Gastroesophageal sphincter (tissue), 3 donors: ENCODE data around the gene CBFB.

Experiments used
- CTCF ChIP-seq, 4 experiments: fragments of 200-600 bp in 2 of 4; fragments of 450-650 bp in 2 of 4; sonication (generic) in 1 of 4; IDR thresholded peaks; one replicate each; pipeline ENCODE4 v1.5.1; 2017 to 2019; ENCODE audit warnings: antibody characterized with exemption in 4 of 4, mild to moderate bottlenecking in 2 of 4, moderate library complexity in 2 of 4
- EP300 ChIP-seq: sonication (generic); formaldehyde crosslinking; IDR thresholded peaks from one replicate; pipeline ENCODE4 v1.6.1; 2017; ENCODE audit warnings: antibody characterized with exemption, mild to moderate bottlenecking
- POLR2A ChIP-seq, 2 donors: fragments of 450-650 bp; IDR thresholded peaks; one replicate each; pipeline ENCODE4 v1.6.1; 2017; ENCODE audit warnings: antibody characterized with exemption in 2 of 2, mild to moderate bottlenecking in 2 of 2, moderate library complexity in 1 of 2
- POLR2AphosphoS5 ChIP-seq: sonication (generic); formaldehyde crosslinking; IDR thresholded peaks from one replicate; pipeline ENCODE4 v1.6.1; 2017; ENCODE audit warnings: antibody characterized with exemption

GRCh38 chr16:67016681-67017420 lies 12.1 kb upstream of the CBFB start:
- no peak for TF ChIP-seq CTCF (IDR thresholded peaks at IDR 0.05)
- no peak for TF ChIP-seq POLR2A (IDR thresholded peaks at IDR 0.05)
- TF ChIP-seq EP300: no peak
- TF ChIP-seq POLR2AphosphoS5: no peak
